ENCODE data around the gene ADGRA3. TPM values are rescaled to one million over a fixed set of nuclear protein-coding genes. Genes with fewer than 3 reads are reported as not detected.

Gene ADGRA3
- total and polyA plus RNA-seq, 2 of the 13 experiments (the other 11 are each of a cell fraction or from before 2014, with no cell fraction given), result 32.2 to 40.8 TPM

DNA sequence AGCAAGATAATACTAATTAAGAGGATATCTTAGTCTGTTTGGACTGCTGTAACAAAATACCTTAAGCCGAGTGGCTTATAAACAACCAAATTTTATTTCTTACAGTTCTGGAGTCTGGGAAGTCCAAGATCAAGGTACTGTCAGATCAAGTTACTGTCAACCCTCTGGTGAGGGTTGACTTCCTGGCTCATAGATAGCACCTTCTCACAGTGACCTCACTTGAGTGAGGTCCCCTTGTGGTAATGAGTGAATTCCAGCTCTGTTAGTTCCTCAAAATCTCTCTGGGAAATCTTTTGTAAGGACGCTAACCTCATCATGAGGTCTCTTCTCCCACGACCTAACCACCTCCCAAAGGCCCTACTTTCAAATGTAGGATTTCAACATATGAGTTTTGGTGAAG lies 36.9 kb upstream of the ADGRA3 start:
- TF ChIP-seq ZNF564 (CRISPR knock-in tag; IDR thresholded peaks at IDR 0.05) (peak; percentile 59; the same call in 1 of the 2 replicates), STAG1 (CRISPR knock-in tag; IDR thresholded peaks at IDR 0.05) (0 out of 2 replicates have a peak, but pooled peaks have one; percentile 8), ZNF207 (IDR thresholded peaks at IDR 0.05; ENCODE audit: borderline replicate concordance) (no peak)
- no TSS peak for BruUV-seq (replicated peaks)
- Histone ChIP-seq H4K20me1 (ENCODE audit: insufficient read depth, low read length) (no peaks in the 10 kb centered on the region), H3K27me3 (ENCODE audit: control insufficient read depth in 1 of 2, insufficient read depth in 2 of 2, low read length in 2 of 2) (no peaks in the 10 kb centered on the region; a peak in 1 of 5 replicates), H3K4me1 (ENCODE audit: insufficient read depth, low read length) (no peaks in the 10 kb centered on the region), H3K27ac (ENCODE audit: extremely low read length, insufficient read depth, low read length) (no peak overlapping the region), H3K79me2 (ENCODE audit: insufficient read depth, low read length) (no peaks in the 10 kb centered on the region), H3K9ac (ENCODE audit: insufficient read depth, low read depth, low read length) (no peak overlapping the region), H2AFZ (ENCODE audit: low read length) (no peak overlapping the region), H3K4me2 (ENCODE audit: low read depth, low read length) (no peak overlapping the region), H3K4me3 (replicated peaks in 1 of 3; ENCODE audit: insufficient read depth in 1 of 3, low read depth in 2 of 3, low read length in 3 of 3) (no peak overlapping the region), H3K36me3 (replicated peaks in 1 of 2; ENCODE audit: control insufficient read depth in 1 of 2, insufficient read depth in 2 of 2, low read length in 2 of 2) (no peaks in the 10 kb centered on the region), H3K9me3 (ENCODE audit: low read length) (no peaks in the 10 kb centered on the region)
- ChIA-PET POLR2A (no interaction called here), CTCF (ENCODE audit: low intra/inter-chr PET ratio, low total read pairs) (no interaction called here)
- FAIRE-seq, result no peak
- peak; percentile 71 for ATAC-seq
- intact Hi-C loops (cut with micrococcal nuclease; ENCODE audit: unreplicated experiment) (no loop called here), in situ Hi-C loops (cut with HindIII; ENCODE audit: extremely low pct_ligation_motif_present, low pct_unique_long_range_greater_than_20kb) (no loop called here)
- WGBS (ENCODE audit: low lambda C conversion rate), result 31% methylated on average over 3 of the region's 3 CpGs
- peak; percentile 8 for DNase-seq (ENCODE audit: low spot score)

GRCh38 chr4:22551550-22551949 lies 35.7 kb upstream of the ADGRA3 start:
- H3K4me2 ChIP-seq (ENCODE audit: low read depth, low read length), result no peak overlapping the region
- H3K79me2 ChIP-seq (ENCODE audit: insufficient read depth, low read length), result no peaks in the 10 kb centered on the region
- ATAC-seq, result no peak
- TF ChIP-seq CTCF (CRISPR knock-in tag; IDR thresholded peaks at IDR 0.05) (no peak), KDM1A (CRISPR knock-in tag; IDR thresholded peaks at IDR 0.05) (no peak), ZNF354B (CRISPR knock-in tag; IDR thresholded peaks at IDR 0.05) (no peak), GLI4 (CRISPR knock-in tag; IDR thresholded peaks at IDR 0.05; ENCODE audit: borderline replicate concordance) (no peak), ZNF280D (CRISPR knock-in tag; IDR thresholded peaks at IDR 0.05) (no peak), SNAI1 (CRISPR knock-in tag; IDR thresholded peaks at IDR 0.05; ENCODE audit: borderline replicate concordance) (no peak)
- TF ChIP-seq, protein P1, sequence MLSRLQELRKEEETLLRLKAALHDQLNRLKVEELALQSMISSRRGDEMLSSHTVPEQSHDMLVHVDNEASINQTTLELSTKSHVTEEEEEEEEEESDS (CRISPR knock-in tag; IDR thresholded peaks at IDR 0.05; ENCODE audit: borderline replicate concordance), result no peak
- H3K4me3 ChIP-seq (replicated peaks in 1 of 3; ENCODE audit: insufficient read depth in 1 of 3, low read depth in 2 of 3, low read length in 3 of 3), result no peak overlapping the region
- no peak overlapping the region for H3K9ac ChIP-seq (ENCODE audit: insufficient read depth, low read depth, low read length)
- H4K20me1 ChIP-seq (ENCODE audit: insufficient read depth, low read length), result no peaks in the 10 kb centered on the region
- WGBS (ENCODE audit: low lambda C conversion rate), result 0% methylated on average over 1 of the region's 1 CpG
- DNase-seq (ENCODE audit: low spot score), result no peak
- H3K4me1 ChIP-seq (ENCODE audit: insufficient read depth, low read length), result no peaks in the 10 kb centered on the region
- H3K27ac ChIP-seq (ENCODE audit: extremely low read length, insufficient read depth, low read length), result no peak overlapping the region
- intact Hi-C loops (cut with micrococcal nuclease; ENCODE audit: unreplicated experiment) (no loop called here), in situ Hi-C loops (cut with HindIII; ENCODE audit: extremely low pct_ligation_motif_present, low pct_unique_long_range_greater_than_20kb) (no loop called here)
- no peaks in the 10 kb centered on the region; a peak in 1 of 5 replicates for H3K27me3 ChIP-seq (ENCODE audit: control insufficient read depth in 1 of 2, insufficient read depth in 2 of 2, low read length in 2 of 2)
- FAIRE-seq, result no peak
- peaks cover 5% of the 10 kb centered on the region; the same call in 1 of the 2 replicates for H3K9me3 ChIP-seq (ENCODE audit: low read length)
- CTCF ChIA-PET (ENCODE audit: low intra/inter-chr PET ratio, low total read pairs), result no interaction called here
- no peak overlapping the region for H2AFZ ChIP-seq (ENCODE audit: low read length)
- BruUV-seq (replicated peaks), result no TSS peak
- H3K36me3 ChIP-seq (replicated peaks in 1 of 2; ENCODE audit: control insufficient read depth in 1 of 2, insufficient read depth in 2 of 2, low read length in 2 of 2), result no peaks in the 10 kb centered on the region
- POLR2A ChIA-PET, result no interaction called here
